GM19463 (cell line): ENCODE results near the gene LUZP2.

Source experiments
- ATAC-seq: cut with Tn5 transposase; IDR thresholded peaks from one replicate; pipeline ENCODE4 v1.9.1; 2021; ENCODE audit warnings: mild to moderate bottlenecking, moderate library complexity; ENCODE audit not compliant: unreplicated experiment

Gene LUZP2

GRCh38 chr11:24628224-24628776 is 131.4 kb downstream of the LUZP2 start:
- ATAC-seq: no peak

GRCh38 chr11:24634606-24635160 is 137.8 kb downstream of the LUZP2 start:
- no peak for ATAC-seq

GRCh38 chr11:24635588-24636290 is 138.9 kb downstream of the LUZP2 start:
- no peak for ATAC-seq

- no peak for ATAC-seq
Observed at GRCh38 chr11:24636291-24636629, 139.4 kb downstream of the LUZP2 start.

DNA sequence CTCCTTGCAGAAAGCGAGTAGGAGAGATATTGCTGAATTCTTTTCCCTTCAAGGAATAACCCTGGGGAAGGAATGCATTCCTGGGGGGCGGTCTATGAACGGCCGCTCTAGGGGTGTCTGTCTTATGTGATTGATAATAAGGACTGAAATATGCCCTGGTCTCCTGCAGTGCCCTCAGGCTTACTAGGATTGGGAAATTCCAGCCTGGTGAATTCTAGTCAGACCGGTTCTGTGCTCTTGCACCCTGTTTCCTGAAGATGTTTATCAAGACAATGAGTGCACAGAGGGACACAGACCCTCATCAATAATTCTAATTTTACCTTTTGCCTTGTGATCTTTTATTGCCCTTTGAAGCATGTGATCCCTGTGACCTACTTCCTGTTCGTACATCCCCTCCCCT is 140.7 kb downstream of the LUZP2 start:
- no peak for ATAC-seq

GRCh38 chr11:24642648-24643047 is 145.8 kb downstream of the LUZP2 start:
- no peak for ATAC-seq

GRCh38 chr11:24645563-24645962 is 148.7 kb downstream of the LUZP2 start:
- ATAC-seq: no peak

DNA sequence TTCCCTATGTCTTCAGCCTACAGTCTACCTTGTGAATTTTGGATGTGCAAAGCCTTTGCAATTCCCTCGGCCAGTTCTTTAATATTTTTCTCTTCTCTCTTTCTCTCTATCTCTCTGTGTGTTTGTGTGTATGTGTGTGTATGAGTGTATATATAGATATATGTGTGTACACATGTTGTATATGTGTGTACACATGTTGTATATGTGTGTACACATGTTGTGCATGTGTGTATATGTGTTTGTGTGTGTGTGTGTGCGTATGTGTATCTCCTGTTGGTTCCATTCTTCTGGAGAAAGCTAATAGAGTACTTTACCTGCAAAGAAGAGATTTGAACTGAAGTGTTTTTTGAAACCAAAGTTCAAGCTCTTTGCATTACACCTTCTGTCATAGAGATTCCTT is 155.0 kb downstream of the LUZP2 start:
- no peak for ATAC-seq

GRCh38 chr11:24653901-24654300 is 157.0 kb downstream of the LUZP2 start:
- ATAC-seq: no peak

GRCh38 chr11:24661331-24661730 is 164.5 kb downstream of the LUZP2 start:
- ATAC-seq: no peak

GRCh38 chr11:24664399-24664798 is 167.5 kb downstream of the LUZP2 start:
- ATAC-seq: no peak

- ATAC-seq: no peak
Observed at GRCh38 chr11:24667353-24667968, 170.6 kb downstream of the LUZP2 start.

DNA sequence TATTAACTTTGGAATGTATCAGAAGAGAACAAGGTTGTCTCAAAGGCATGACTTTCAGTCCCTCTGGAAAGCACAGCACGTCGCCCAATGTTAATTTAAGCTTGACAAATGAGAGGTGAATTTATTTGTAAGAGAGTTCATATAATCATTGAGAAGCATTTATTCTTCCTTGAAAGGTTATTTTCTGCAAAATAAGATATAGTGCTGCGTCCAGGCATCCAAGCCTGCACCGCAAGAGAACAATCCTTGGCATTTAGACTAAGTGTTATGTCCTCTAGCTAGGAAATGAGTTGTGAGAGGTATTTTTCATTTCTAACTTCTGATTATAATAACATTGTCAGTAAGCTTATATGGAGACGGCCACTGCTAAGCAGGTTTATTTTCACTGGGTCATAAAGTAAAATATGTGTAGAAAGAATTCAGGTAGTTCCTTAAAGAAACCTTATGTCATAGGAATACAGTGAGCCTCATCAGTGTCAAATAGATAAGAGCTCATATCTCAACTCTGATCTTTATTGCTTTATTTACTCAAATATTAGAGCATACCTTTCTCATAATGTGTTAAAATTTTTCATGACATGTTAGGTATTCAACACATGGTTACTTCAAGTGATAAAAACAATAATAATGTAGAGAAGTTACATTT is 182.0 kb downstream of the LUZP2 start:
- ATAC-seq: no peak

DNA sequence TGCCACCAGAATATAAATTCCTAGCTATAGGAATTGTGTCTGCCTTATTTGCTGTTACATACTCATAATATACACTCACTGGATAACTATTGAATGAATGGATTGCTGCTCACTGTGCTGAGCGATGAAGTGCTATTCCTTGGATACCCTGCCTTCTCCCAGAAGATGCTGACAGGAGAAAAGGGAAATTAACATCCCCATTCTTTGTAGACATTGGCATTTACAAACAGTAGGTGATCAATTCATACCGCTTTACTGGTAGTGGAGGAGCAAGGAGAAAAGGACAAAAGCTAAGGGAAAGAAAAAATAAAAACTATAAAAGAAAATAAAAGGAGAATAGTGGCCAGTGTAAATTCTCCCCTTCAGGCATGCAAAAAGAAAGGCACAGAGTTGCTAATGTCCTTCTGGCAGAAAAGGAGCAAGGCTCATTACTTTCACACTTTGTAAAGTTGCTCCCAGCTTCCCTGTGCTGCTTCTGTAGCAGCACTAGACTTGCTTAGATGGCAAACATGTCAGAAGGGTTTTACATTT is 183.0 kb downstream of the LUZP2 start:
- ATAC-seq: no peak

DNA sequence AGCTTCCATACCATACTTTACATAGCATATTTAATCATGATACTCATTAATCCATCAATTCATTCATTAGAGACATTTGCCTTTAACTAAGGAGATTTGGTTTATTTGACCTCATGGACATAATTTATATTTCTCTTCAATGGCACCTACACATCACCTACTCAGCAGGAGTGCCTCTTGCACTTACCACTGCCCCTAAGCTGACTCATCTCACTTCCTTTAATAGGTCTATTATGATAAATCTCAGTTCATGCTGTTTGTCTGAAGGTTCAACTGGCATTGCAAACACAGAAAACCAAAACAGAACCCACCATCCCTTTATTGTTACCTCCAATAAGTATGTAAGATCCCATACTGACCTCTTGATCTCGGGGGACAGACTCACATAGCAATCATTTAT is 186.7 kb downstream of the LUZP2 start:
- no peak for ATAC-seq

DNA sequence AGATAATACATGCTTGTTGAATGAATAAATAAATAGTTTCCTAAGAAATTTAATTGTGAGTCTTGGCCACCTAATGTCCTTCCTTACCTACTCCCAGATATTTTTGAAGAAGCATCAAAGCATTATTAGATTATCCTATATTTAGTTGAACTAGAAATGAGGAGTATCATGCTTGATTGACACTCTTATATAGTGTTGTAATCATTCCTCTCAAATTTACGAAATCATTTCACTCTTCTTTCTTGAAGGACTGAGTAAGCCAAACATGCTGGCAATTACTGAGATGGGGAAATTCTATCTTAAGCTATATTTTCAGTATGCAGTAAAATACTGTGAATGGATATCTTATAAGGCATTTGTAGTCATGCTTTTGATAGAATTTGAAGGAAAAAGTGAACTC is 189.0 kb downstream of the LUZP2 start:
- ATAC-seq: no peak

DNA sequence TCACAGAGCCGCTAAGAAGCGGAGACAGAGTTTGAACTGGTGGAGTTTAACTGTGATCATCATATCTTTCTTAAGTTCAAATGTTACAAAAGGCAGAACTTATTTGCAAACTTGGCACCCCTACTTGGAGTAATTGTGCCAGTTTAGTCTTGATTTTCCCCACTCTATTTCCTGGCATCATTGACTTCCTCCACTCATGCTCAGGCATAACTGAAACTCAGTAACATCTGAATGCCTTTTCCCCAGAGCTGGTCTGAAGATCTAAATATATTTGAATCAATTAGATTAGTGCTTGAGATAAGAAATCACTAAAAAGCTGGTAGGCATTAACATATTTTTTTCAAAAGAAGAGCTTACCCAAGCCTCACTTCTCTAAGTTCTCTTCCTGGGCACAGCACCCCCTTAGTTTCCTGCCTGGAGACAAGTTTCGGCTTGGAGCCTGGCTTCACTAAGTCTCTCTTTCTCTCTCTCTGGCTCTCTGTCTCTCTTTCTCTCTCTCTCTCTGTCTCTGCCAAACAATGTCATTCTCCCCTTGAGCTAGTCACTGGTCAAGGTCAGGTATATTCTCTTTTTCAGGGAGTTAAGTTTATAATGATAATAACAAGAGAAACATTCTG is 190.8 kb downstream of the LUZP2 start:
- ATAC-seq: no peak

GRCh38 chr11:24688981-24689380 is 192.1 kb downstream of the LUZP2 start:
- no peak for ATAC-seq

GRCh38 chr11:24697522-24698111 is 200.8 kb downstream of the LUZP2 start:
- ATAC-seq: no peak

DNA sequence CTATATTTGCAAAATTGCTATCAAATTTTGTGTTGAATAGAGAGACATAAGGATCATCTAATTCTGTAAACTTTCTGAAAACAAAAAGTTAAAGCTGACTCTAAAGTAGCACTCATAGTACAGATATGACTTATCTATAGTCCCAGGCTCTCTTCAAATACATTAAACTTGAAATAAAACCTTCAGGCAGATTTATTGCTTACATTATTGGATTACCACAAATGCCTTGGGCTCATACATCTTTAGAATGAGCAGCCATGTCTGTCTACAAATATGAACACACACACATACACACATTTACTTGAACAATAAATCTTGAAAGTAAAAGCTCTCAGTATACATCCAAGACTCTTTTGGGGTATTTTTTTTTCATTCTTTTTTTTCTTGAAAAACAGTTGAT is 207.9 kb downstream of the LUZP2 start:
- ATAC-seq: no peak

DNA sequence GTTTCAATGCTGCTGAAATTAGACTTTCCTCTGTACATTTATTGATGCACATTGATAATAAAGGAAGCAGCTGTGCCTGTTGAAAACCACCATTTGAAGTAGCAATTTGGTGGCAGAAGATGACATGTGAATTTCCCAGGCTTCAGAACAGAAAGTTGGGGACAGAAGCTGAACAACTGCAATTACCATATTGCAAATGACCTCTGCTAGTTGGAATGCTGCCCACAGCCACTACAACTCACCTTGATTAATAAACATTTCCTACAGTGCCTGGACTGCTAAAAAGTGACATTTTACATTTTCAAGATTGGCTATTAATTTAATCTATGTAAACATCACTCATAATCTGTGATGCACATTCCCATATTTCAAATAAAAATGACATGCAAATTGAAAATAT is 208.6 kb downstream of the LUZP2 start:
- no peak for ATAC-seq
